HepG2 (cell line): ENCODE data around the gene UBE3B. TPM values are rescaled to one million over a fixed set of nuclear protein-coding genes. Genes with fewer than 3 reads are reported as not detected.

ENCODE experiments used
- ARHGAP35 ChIP-seq: sonication (generic); formaldehyde crosslinking; IDR thresholded peaks from 2 replicates; pipeline ENCODE4 v1.9.0; 2022; ENCODE audit warnings: mild to moderate bottlenecking, inconsistent platforms, moderate library complexity, missing genetic modification reagents, borderline replicate concordance
- CREBL2 ChIP-seq: sonication (generic); formaldehyde crosslinking; IDR thresholded peaks from 2 replicates; pipeline ENCODE4 v1.8.1; 2023; ENCODE audit warnings: missing genetic modification reagents, mild to moderate bottlenecking, borderline replicate concordance
- GFI1 ChIP-seq: sonication (generic); formaldehyde crosslinking; IDR thresholded peaks from 2 replicates; pipeline ENCODE4 v1.5.0; 2020; ENCODE audit warnings: missing genetic modification reagents, mild to moderate bottlenecking, borderline replicate concordance
- HMGXB4 ChIP-seq, 2 experiments: sonication (generic) in 1 of 2; formaldehyde crosslinking in 1 of 2; IDR thresholded peaks; 2 replicates each; pipeline versions ENCODE4 v1.4.0 to v1.6.1; 2018 to 2020; ENCODE audit warnings: missing genetic modification reagents in 2 of 2, borderline replicate concordance in 1 of 2, low read depth in 1 of 2, mild to moderate bottlenecking in 1 of 2, missing biosample characterization in 1 of 2
- HOXA3 ChIP-seq: sonication (generic); formaldehyde crosslinking; IDR thresholded peaks from 2 replicates; pipeline ENCODE4 v1.5.0; 2020; ENCODE audit warnings: missing genetic modification reagents
- NCOA1 ChIP-seq: sonication (generic); formaldehyde crosslinking; IDR thresholded peaks from 2 replicates; pipeline ENCODE4 v1.9.0; 2021; ENCODE audit warnings: missing genetic modification reagents
- NFATC3 ChIP-seq: sonication (generic); formaldehyde crosslinking; IDR thresholded peaks from 2 replicates; pipeline ENCODE4 v1.5.1; 2020; ENCODE audit warnings: mild to moderate bottlenecking, missing genetic modification reagents
- PHF20 ChIP-seq: sonication (generic); formaldehyde crosslinking; IDR thresholded peaks from 2 replicates; pipeline ENCODE4 v1.5.0; 2020; ENCODE audit warnings: mild to moderate bottlenecking, missing genetic modification reagents
- RNF219 ChIP-seq: sonication (generic); formaldehyde crosslinking; IDR thresholded peaks from 2 replicates; pipeline ENCODE4 v1.5.0; 2020; ENCODE audit warnings: mild to moderate bottlenecking, missing genetic modification reagents
- SALL1 ChIP-seq: sonication (generic); formaldehyde crosslinking; IDR thresholded peaks from 2 replicates; pipeline ENCODE4 v1.8.0; 2022; ENCODE audit warnings: mild to moderate bottlenecking, missing genetic modification reagents
- SP4 ChIP-seq: sonication (generic); formaldehyde crosslinking; IDR thresholded peaks from 2 replicates; pipeline ENCODE4 v1.8.1; 2023; ENCODE audit warnings: mild to moderate bottlenecking, missing genetic modification reagents
- TBL1XR1 ChIP-seq: fragments of 150-350 bp; IDR thresholded peaks from 2 replicates; pipeline ENCODE4 v1.6.1; 2014; ENCODE audit warnings: borderline replicate concordance, low read length; ENCODE audit not compliant: partially characterized antibody
- ZNF18 ChIP-seq: sonication (generic); formaldehyde crosslinking; IDR thresholded peaks from 2 replicates; pipeline ENCODE4 v1.8.0; 2022; ENCODE audit warnings: mild to moderate bottlenecking, missing genetic modification reagents; ENCODE audit not compliant: insufficient replicate concordance
- ZNF407 ChIP-seq: sonication (generic); formaldehyde crosslinking; IDR thresholded peaks from one replicate; pipeline ENCODE4 v1.5.1; 2020; ENCODE audit warnings: mild to moderate bottlenecking, missing genetic modification reagents; ENCODE audit errors: not compliant biosample characterization
- ZNF552 ChIP-seq: sonication (generic); formaldehyde crosslinking; IDR thresholded peaks from 2 replicates; pipeline ENCODE4 v1.9.0; 2022; ENCODE audit warnings: missing genetic modification reagents, mild to moderate bottlenecking, borderline replicate concordance
- polyA plus RNA-seq, 8 experiments: library from polyadenylated mRNA; depleted of rRNA in 3 of 8; stranded (reverse) in 7 of 8; unstranded in 1 of 8; fragments of >200 nt; fragmentation: Illumina TruSeq in 4 of 8; extraction: Trizol in 4 of 8; gene quantifications; 2 replicates each; pipeline versions ENCODE4 v1.2.1 to v1.2.3, GENCODE V29; 2011 to 2016; ENCODE audit warnings: low read depth in 4 of 8, missing spikeins in 1 of 8, mixed read lengths in 1 of 8; ENCODE audit not compliant: insufficient read depth in 1 of 8
- total RNA-seq, 5 experiments: library from RNA; depleted of rRNA; stranded (reverse); fragments of >200 nt; fragmentation: Illumina TruSeq; extraction: Trizol; gene quantifications; 2 replicates each; pipeline ENCODE4 v1.2.3, GENCODE V29; 2016; ENCODE audit warnings: low read depth in 1 of 5

Gene UBE3B
- total and polyA plus RNA-seq, 2 of the 13 experiments (the other 11 are each of a cell fraction or from before 2014, with no cell fraction given), result 22.7 to 25.3 TPM

- TF ChIP-seq ZNF552 (CRISPR knock-in tag) (no peak), HOXA3 (CRISPR knock-in tag) (no peak), RNF219 (CRISPR knock-in tag) (no peak), GFI1 (no peak), ZNF18 (CRISPR knock-in tag) (no peak), CREBL2 (CRISPR knock-in tag) (no peak), TBL1XR1 (no peak), ARHGAP35 (no peak), SP4 (no peak), NCOA1 (CRISPR knock-in tag) (no peak), ZNF407 (no peak), PHF20 (CRISPR knock-in tag) (no peak), NFATC3 (CRISPR knock-in tag) (no peak), HMGXB4 (CRISPR knock-in tag; IDR thresholded peaks at IDR 0.05; ENCODE audit: borderline replicate concordance in 1 of 2, low read depth in 1 of 2) (0 out of 4 replicates have a peak, but pooled peaks of 1 of the 2 experiments have one; percentile 57), SALL1 (CRISPR knock-in tag) (peak; percentile 38; the same call in 1 of the 2 replicates)
Measured at GRCh38 chr12:109432842-109433304, 44.6 kb upstream of the UBE3B start (continued).
